ENCODE results near the gene BRD3.

- TF ChIP-seq CTCF (IDR thresholded peaks at IDR 0.05; ENCODE audit: insufficient read depth, low read depth, low read length) = peak; percentile 7
- TF ChIP-seq EZH2 (IDR thresholded peaks at IDR 0.05; ENCODE audit: insufficient read depth, low read length) = no peak
Measured at GRCh38 chr9:134058716-134059115, 9.1 kb downstream of the BRD3 start.

All from astrocyte (in vitro differentiated cells and primary cell).